ENCODE results near the gene KLHL29.

KLHL29 gene

DNA sequence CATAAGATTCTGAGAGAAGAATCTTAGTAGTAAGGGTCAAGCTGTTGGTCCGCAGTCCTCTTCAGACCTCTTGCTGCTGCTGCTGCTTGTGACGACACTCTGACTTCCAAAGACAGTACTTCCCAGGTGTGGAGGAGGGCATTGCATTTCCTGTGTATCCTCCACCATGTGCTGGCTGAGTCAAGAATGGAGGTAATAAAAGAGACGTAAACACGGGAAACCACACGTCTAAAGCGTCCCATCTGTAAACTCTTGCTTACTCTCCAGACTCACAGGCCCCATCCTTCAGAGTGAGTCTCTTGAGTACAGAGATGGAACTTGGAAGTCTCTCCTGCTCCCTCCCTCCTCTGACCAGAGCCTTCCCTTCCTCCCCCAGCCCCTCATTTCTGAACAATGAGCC, 25.6 kb downstream of the KLHL29 start:
- Histone ChIP-seq H3K27me3 (ENCODE audit: insufficient read depth, low read length, poor library complexity, severe bottlenecking) (no peaks in the 10 kb centered on the region), H3F3A (ENCODE audit: low read depth) (no peaks in the 10 kb centered on the region), H3K9ac (ENCODE audit: low read depth, low read length, poor library complexity, severe bottlenecking) (no peak overlapping the region), H3K4me2 (ENCODE audit: low read depth, low read length, poor library complexity, severe bottlenecking) (no peak overlapping the region), H4K20me1 (ENCODE audit: insufficient read depth, low read length, poor library complexity, severe bottlenecking) (no peaks in the 10 kb centered on the region), H3K36me3 (ENCODE audit: insufficient read depth, low read length) (no peaks in the 10 kb centered on the region), H3K9me3 (ENCODE audit: insufficient read depth, low read depth, low read length) (no peaks in the 10 kb centered on the region), H3K79me2 (ENCODE audit: insufficient read depth, low read length) (no peaks in the 10 kb centered on the region), H3K9me2 (replicated peaks; ENCODE audit: low read depth, low read length) (no peaks in the 10 kb centered on the region), H3K4me3 (ENCODE audit: low read length, poor library complexity, severe bottlenecking) (no peak overlapping the region), H3K4me1 (ENCODE audit: insufficient read depth, low read length, poor library complexity, severe bottlenecking) (no peaks in the 10 kb centered on the region), H2AFZ (ENCODE audit: low read length) (no peak overlapping the region)
- TF ChIP-seq, protein P1, sequence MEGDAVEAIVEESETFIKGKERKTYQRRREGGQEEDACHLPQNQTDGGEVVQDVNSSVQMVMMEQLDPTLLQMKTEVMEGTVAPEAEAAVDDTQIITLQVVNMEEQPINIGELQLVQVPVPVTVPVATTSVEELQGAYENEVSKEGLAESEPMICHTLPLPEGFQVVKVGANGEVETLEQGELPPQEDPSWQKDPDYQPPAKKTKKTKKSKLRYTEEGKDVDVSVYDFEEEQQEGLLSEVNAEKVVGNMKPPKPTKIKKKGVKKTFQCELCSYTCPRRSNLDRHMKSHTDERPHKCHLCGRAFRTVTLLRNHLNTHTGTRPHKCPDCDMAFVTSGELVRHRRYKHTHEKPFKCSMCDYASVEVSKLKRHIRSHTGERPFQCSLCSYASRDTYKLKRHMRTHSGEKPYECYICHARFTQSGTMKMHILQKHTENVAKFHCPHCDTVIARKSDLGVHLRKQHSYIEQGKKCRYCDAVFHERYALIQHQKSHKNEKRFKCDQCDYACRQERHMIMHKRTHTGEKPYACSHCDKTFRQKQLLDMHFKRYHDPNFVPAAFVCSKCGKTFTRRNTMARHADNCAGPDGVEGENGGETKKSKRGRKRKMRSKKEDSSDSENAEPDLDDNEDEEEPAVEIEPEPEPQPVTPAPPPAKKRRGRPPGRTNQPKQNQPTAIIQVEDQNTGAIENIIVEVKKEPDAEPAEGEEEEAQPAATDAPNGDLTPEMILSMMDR (conservative IDR thresholded peaks at IDR 0.05; ENCODE audit: low read length) = no peak

- Histone ChIP-seq H3K9ac (ENCODE audit: low read depth, low read length, poor library complexity, severe bottlenecking) (no peak overlapping the region), H3K4me2 (ENCODE audit: low read depth, low read length, poor library complexity, severe bottlenecking) (no peak overlapping the region), H3K79me2 (ENCODE audit: insufficient read depth, low read length) (no peaks in the 10 kb centered on the region), H2AFZ (ENCODE audit: low read length) (no peak overlapping the region), H3K9me3 (ENCODE audit: insufficient read depth, low read depth, low read length) (no peaks in the 10 kb centered on the region), H3K9me2 (replicated peaks; ENCODE audit: low read depth, low read length) (no peaks in the 10 kb centered on the region), H3F3A (ENCODE audit: low read depth) (no peaks in the 10 kb centered on the region), H3K4me1 (ENCODE audit: insufficient read depth, low read length, poor library complexity, severe bottlenecking) (no peaks in the 10 kb centered on the region), H3K27me3 (ENCODE audit: insufficient read depth, low read length, poor library complexity, severe bottlenecking) (no peaks in the 10 kb centered on the region), H3K4me3 (ENCODE audit: low read length, poor library complexity, severe bottlenecking) (no peak overlapping the region), H4K20me1 (ENCODE audit: insufficient read depth, low read length, poor library complexity, severe bottlenecking) (no peaks in the 10 kb centered on the region), H3K36me3 (ENCODE audit: insufficient read depth, low read length) (no peaks in the 10 kb centered on the region)
- TF ChIP-seq, protein P1 (conservative IDR thresholded peaks at IDR 0.05; ENCODE audit: low read length) = no peak
- TF ChIP-seq EZH2phosphoT487 (IDR thresholded peaks at IDR 0.05; ENCODE audit: borderline replicate concordance) = no peak
These were observed 26.9 kb downstream of the KLHL29 start for GRCh38 chr2:23411752-23412431.

DNA sequence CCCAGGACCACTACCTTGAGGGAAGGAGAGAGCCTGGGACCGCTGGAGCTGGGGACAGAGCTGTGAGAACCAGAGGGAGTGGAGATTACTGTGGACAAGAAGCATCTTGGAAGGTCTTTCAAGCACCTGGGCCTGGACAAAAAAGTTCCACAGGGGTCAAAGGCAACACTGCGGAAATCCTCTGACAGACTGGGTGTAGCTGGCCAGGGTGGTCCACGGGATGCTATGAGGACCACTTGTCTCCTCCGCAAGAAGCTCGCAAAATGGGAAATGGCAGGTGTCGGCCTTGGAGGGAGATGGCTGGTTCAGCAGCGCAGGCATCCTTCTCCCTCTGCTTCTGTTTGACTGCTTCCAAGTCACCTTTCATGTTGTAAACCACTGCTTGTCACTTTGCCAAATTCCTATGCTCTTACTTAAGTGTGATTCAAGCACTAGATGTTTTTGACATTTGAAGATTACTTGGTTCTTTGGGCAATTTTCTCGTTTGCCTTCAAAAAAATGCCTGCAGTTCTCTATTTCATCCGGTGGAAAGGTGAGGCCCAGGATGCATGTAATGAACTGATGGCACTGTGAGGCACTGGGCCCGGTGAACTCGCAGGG, 27.7 kb downstream of the KLHL29 start:
- H3K9me3 ChIP-seq (ENCODE audit: insufficient read depth, low read depth, low read length) = no peaks in the 10 kb centered on the region
- TF ChIP-seq EZH2phosphoT487 (IDR thresholded peaks at IDR 0.05; ENCODE audit: borderline replicate concordance) = no peak
- TF ChIP-seq, protein P1 (conservative IDR thresholded peaks at IDR 0.05; ENCODE audit: low read length) = no peak
- no peak overlapping the region for H3K4me2 ChIP-seq (ENCODE audit: low read depth, low read length, poor library complexity, severe bottlenecking)
- H3K4me3 ChIP-seq (ENCODE audit: low read length, poor library complexity, severe bottlenecking) = no peak overlapping the region
- no peaks in the 10 kb centered on the region for H3F3A ChIP-seq (ENCODE audit: low read depth)
- no peaks in the 10 kb centered on the region for H3K4me1 ChIP-seq (ENCODE audit: insufficient read depth, low read length, poor library complexity, severe bottlenecking)
- H3K27me3 ChIP-seq (ENCODE audit: insufficient read depth, low read length, poor library complexity, severe bottlenecking) = no peaks in the 10 kb centered on the region
- H3K36me3 ChIP-seq (ENCODE audit: insufficient read depth, low read length) = no peaks in the 10 kb centered on the region
- H3K79me2 ChIP-seq (ENCODE audit: insufficient read depth, low read length) = no peaks in the 10 kb centered on the region
- no peak overlapping the region for H2AFZ ChIP-seq (ENCODE audit: low read length)
- no peak overlapping the region for H3K9ac ChIP-seq (ENCODE audit: low read depth, low read length, poor library complexity, severe bottlenecking)
- H4K20me1 ChIP-seq (ENCODE audit: insufficient read depth, low read length, poor library complexity, severe bottlenecking) = no peaks in the 10 kb centered on the region
- no peaks in the 10 kb centered on the region for H3K9me2 ChIP-seq (replicated peaks; ENCODE audit: low read depth, low read length)

All from Loucy (cell line).